ENCODE measurements around the gene CRTC2.
A peak's percentile ranks its signal among the peaks of the same experiment; 100 is the strongest.

CRTC2 gene

GRCh38 chr1:153976819-153977249, 18.4 kb upstream of the CRTC2 start:
- DNase-seq (ENCODE audit: low read depth, low spot score), result no peak

GRCh38 chr1:153973525-153973924, 15.1 kb upstream of the CRTC2 start:
- DNase-seq (ENCODE audit: low read depth, low spot score), result no peak

DNA sequence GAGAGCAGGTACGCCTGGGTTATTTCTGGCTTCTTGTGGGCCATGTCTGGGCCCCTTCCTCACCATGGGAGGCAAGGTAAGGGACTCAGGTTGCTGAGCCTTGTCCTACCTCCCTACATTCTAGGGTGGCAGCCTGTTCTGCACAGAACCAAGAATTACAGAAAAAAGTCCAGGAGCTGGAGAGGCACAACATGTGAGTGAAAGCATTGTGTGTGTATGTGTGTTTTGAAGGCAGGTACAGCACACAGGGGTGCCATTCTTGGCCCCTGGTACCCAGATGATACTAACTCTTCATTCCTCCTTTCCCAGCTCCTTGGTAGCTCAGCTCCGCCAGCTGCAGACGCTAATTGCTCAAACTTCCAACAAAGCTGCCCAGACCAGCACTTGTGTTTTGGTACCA, 14.7 kb upstream of the CRTC2 start:
- no peak for DNase-seq (ENCODE audit: low read depth, low spot score)

DNA sequence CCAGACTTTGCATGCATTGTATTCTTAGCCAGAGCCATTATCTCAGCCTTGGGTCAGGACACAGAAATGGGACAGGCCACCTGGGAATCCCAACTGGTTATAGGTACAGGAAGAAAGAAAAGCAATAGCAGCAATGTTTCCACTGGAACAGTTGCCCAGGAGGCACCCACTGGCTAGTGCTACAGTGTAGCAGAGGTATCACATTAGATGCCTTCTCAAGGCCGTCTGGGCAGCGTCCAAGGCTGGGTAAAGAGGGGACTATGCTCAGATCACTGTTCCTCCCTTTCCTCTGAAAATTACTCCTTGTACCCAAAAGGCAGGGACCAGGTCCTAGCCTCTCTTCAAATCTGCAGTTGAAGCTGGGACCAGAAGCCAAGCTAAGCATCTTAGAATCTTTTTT, 11.9 kb upstream of the CRTC2 start:
- DNase-seq (ENCODE audit: low read depth, low spot score), result no peak

- DNase-seq (ENCODE audit: low read depth, low spot score), result no peak
Measured at GRCh38 chr1:153968972-153969371, 10.6 kb upstream of the CRTC2 start.

DNA sequence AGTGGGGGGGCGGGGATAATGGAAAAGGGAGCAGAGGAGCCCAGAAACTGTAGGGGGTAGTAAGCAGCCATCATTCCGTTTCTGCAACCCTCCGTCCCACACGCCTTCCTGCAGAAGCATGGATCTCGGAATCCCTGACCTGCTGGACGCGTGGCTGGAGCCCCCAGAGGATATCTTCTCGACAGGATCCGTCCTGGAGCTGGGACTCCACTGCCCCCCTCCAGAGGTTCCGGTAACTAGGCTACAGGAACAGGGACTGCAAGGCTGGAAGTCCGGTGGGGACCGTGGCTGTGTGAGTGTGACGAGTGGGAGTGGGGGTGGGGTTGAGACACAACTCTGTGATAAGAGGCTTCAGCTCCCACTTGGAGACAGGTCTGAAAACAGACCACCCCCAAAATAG, 10.0 kb upstream of the CRTC2 start:
- no peak for DNase-seq (ENCODE audit: low read depth, low spot score)

GRCh38 chr1:153968000-153968363, 9.6 kb upstream of the CRTC2 start:
- DNase-seq (ENCODE audit: low read depth, low spot score), result no peak

GRCh38 chr1:153967107-153967999, 8.9 kb upstream of the CRTC2 start, which contains the start of gene CREB3L4:
CREB3L4 (plus strand) TSS chr1:153967902; CDS start chr1:153968526, 624 bp downstream.
- DNase-seq (ENCODE audit: low read depth, low spot score), result peak; percentile 66

DNA sequence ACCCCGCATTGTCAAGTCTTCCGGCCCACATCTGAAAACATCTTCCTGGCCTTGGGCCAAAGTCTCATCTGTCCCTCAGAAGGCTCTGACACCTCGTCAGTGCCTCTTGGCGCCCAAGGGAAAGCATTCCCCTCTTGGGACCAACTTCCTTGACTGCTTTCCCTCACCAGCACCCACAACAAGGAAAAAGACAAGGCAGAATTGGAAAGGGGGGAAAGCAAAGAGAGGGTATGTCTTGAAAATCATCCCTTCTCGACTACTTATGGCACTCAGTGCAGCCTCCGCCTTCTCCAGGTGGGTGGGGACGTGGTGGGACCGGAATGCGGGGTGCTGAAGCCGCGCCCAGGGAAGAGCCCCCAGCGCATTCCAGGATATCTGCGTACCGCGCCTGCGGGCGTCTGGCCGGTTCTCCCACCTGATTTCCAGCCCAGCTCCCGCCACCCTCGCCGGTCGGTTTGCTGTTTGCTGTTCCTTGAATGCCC, 5.5 kb upstream of the CRTC2 start:
- no peak for DNase-seq (ENCODE audit: low read depth, low spot score)

GRCh38 chr1:153963030-153963849, 4.8 kb upstream of the CRTC2 start, which contains the start of gene SLC39A1:
SLC39A1 (minus strand) TSS chr1:153963537; CDS start chr1:153962715, 822 bp downstream.
- peak; percentile 86 for DNase-seq (ENCODE audit: low read depth, low spot score)

- DNase-seq (ENCODE audit: low read depth, low spot score), result no peak
Measured at GRCh38 chr1:153962088-153963029, 3.9 kb upstream of the CRTC2 start.

DNA sequence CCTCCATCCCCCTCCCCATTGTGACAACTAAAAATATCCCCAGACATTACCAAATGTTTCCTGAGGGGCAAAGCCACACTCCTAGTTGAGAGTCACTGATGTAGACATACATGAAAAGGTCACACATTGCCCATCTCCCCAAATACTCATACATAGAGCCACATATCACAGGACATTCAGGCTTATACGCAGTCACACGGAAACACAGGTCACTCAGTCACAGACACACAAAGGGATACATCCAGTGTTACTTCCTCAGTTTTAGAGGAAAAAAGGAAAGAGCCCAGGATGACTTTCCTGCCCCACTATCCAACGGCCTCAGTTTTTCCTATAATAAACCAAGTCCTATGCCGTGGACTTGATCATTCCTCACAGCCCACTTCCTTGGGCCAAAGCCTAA, 3.0 kb upstream of the CRTC2 start:
- DNase-seq (ENCODE audit: low read depth, low spot score), result no peak

DNA sequence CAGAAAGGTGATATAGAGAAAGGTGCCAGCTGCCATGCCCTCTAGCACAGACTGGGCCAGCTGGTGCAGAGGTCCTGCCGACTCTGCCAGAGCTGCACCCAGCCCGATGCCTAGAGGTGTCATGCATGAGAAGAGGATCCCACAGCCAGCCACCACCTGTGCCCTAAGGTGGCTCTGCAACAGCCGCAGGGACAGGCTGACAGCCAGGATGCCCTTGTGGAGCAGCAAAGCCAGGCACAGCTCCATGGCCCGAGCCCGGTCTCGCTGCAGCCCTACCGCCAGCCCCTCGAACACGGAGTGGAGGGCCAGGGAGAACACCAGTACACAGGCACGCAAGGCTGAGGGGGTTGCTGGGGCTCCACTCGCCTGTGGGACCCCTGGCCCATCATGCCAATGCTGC, 1.8 kb upstream of the CRTC2 start:
- no peak for DNase-seq (ENCODE audit: low read depth, low spot score)

DNA sequence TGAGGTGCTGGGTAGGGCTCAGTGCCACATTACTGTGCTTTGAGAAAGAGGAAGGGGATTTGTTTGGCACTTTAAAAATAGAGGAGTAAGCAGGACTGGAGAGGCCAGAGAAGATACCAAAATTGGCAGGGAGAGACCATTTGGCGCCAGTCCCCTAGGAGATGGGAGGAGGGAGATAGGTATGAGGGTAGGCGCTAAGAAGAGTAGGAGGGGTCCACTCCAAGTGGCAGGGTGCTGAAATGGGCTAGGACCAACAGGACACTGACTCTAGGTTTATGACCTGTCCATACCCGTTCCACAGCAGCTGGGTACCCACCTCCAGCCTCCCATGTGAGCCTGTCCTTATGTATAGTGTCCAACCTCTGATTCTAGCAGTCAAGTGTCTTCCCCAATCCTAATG, 1.0 kb upstream of the CRTC2 start:
- no peak for DNase-seq (ENCODE audit: low read depth, low spot score)

GRCh38 chr1:153958961-153959260, 499 bp upstream of the CRTC2 start:
- DNase-seq (ENCODE audit: low read depth, low spot score), result no peak

- DNase-seq (ENCODE audit: low read depth, low spot score), result no peak
Measured at GRCh38 chr1:153957744-153958110, 685 bp downstream of the CRTC2 start.

DNA sequence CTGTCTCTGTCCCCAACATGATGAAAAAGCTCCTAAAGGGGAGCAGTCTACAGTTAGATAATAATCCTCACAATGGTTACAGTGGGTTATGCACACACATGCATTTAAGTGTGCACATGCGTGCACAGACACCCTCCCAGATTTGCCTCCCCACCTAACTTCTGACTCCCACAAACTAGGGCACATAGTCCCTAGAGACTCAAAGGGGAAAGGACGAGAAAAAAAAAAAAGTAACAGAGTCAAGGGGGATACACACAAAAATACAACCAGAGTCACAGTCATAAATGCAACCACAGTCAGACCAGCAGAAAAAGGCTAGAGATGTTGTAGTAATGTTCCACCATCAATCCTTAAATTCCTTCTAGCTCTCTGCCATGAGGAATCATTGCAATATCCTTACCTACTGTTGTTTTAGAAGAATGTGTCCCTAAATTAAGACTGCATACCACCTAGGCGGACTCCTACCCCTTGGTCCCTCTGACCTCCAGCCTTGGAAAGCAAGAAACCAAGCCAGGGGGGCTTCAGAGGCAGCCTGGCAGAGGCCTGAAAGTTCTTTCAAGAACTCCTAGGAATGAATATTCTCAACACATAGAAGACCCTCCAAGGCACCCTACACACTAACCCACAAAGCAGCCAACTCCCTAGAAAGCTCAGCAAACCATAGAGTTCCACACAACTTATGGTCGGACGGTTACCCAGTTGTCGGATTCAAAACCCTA, 1.3 kb downstream of the CRTC2 start:
- no peak for DNase-seq (ENCODE audit: low read depth, low spot score)

GRCh38 chr1:153954826-153955225, 3.6 kb downstream of the CRTC2 start:
- no peak for DNase-seq (ENCODE audit: low read depth, low spot score)

DNA sequence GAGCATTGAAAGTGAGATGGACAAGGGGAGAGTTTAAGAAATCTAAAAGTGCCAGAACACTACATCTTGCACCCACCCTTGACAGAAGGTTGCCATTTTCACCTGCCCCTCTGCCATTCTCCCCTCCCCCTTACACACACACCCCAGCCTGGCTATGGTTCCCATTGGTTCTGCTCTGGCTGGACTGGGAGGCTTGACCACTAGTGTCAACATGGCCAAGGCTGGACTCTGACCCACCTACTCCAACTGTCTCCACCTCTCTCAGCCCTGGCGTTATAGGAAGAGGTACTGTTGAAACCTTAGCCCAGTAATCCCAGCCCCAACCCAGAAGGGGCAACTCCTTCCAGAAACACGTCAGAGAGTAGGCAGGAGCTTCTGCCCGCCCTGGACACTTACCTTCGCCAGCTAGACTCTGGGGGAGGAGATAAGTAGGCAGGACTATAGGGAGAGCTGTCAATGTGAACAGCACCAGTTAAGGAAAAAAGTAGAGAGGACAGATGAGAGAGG, 4.5 kb downstream of the CRTC2 start:
- no peak for DNase-seq (ENCODE audit: low read depth, low spot score)

GRCh38 chr1:153951801-153952200, 6.6 kb downstream of the CRTC2 start:
- no peak for DNase-seq (ENCODE audit: low read depth, low spot score)

GRCh38 chr1:153951183-153951582, 7.2 kb downstream of the CRTC2 start:
- DNase-seq (ENCODE audit: low read depth, low spot score), result no peak
